Erythroblast (primary cell): ENCODE results near the gene RBMS1.

Experiments used
- GATA1 ChIP-seq: IDR thresholded peaks from 2 replicates; pipeline ENCODE4 v1.6.1; 2011; ENCODE audit warnings: low read depth, mild to moderate bottlenecking, control low read depth, low read length, moderate library complexity
- POLR2A ChIP-seq: IDR thresholded peaks from 2 replicates; pipeline ENCODE4 v1.6.1; 2011; ENCODE audit warnings: mild to moderate bottlenecking, low read length

- TF ChIP-seq POLR2A: no peak
- TF ChIP-seq GATA1: no peak
Observed at GRCh38 chr2:160349306-160349705, 144.3 kb downstream of the RBMS1 start.
